Natural killer cell (primary cell): Measurements from ENCODE around the gene SVEP1. TPM values are rescaled to one million over a fixed set of nuclear protein-coding genes. Genes with fewer than 3 reads are reported as not detected.

ENCODE experiments used
- ATAC-seq, 3 donors: fragments of 150-1000 bp in 2 of 3; fragments of 200-7000 bp in 1 of 3; cut with Tn5 transposase; 1 replicate in 1 of 3; 2 replicates in 2 of 3; pipeline ENCODE4 v1.10.0; 2021; ENCODE audit warnings: mild to moderate bottlenecking in 2 of 3, moderate library complexity in 2 of 3
- DNase-seq, 2 donors: peaks; one replicate each; pipeline versions ENCODE4 v3.0.0 to v3.0.0-alpha.2; 2013 to 2021; ENCODE audit warnings: mixed read lengths in 1 of 2
- H3K27ac ChIP-seq: one replicate; pipeline ENCODE4 v1.5.1; 2013; ENCODE audit warnings: mild to moderate bottlenecking, low read length
- H3K27me3 ChIP-seq: one replicate; pipeline ENCODE4 v1.6.1; 2013; ENCODE audit warnings: low read length; ENCODE audit not compliant: control insufficient read depth, insufficient read depth
- H3K36me3 ChIP-seq: one replicate; pipeline ENCODE4 v1.6.1; 2013; ENCODE audit warnings: low read length; ENCODE audit not compliant: control insufficient read depth, insufficient read depth
- H3K4me1 ChIP-seq: one replicate; pipeline ENCODE4 v1.6.1; 2013; ENCODE audit warnings: low read length; ENCODE audit not compliant: control insufficient read depth, insufficient read depth
- H3K4me3 ChIP-seq: one replicate; pipeline ENCODE4 v1.5.1; 2013; ENCODE audit warnings: low read length
- H3K9me3 ChIP-seq: one replicate; pipeline ENCODE4 v1.6.1; 2013; ENCODE audit warnings: low read length; ENCODE audit not compliant: control insufficient read depth, insufficient read depth
- H3K27ac Mint-ChIP-seq, 2 donors: one replicate each; pipeline ENCODE4 v1.8.0; 2022; ENCODE audit warnings: mild to moderate bottlenecking in 2 of 2, mixed read lengths in 2 of 2, moderate library complexity in 1 of 2
- H3K27me3 Mint-ChIP-seq, 2 donors: one replicate each; pipeline ENCODE4 v1.8.0; 2022; ENCODE audit warnings: low read depth in 2 of 2, mixed read lengths in 2 of 2
- H3K36me3 Mint-ChIP-seq: one replicate; pipeline ENCODE4 v1.8.0; 2022; ENCODE audit warnings: mixed read lengths
- H3K4me1 Mint-ChIP-seq, 2 donors: one replicate each; pipeline ENCODE4 v1.8.0; 2022; ENCODE audit warnings: mixed read lengths in 2 of 2
- H3K4me3 Mint-ChIP-seq: one replicate; pipeline ENCODE4 v1.8.0; 2022; ENCODE audit warnings: mild to moderate bottlenecking, moderate library complexity, mixed read lengths
- H3K9me3 Mint-ChIP-seq, 2 donors: one replicate each; pipeline ENCODE4 v1.8.0; 2022; ENCODE audit warnings: mixed read lengths in 2 of 2
- WGBS: methylation state at CpG from one replicate; pipeline ENCODE4 v1.1.7; 2013; ENCODE audit warnings: missing lambda C conversion rate; ENCODE audit not compliant: insufficient coverage; 5-methylcytosine and 5-hydroxymethylcytosine counted together
- intact Hi-C: fragments of 100-400 bp; cut with micrococcal nuclease; formaldehyde crosslinking; loops from one replicate; pipeline ENCODE4 v1.14.2; 2022
- total RNA-seq, 4 donors: library from RNA; stranded (reverse); fragments of 120-200 nt in 1 of 4; gene quantifications; one replicate each; pipeline versions ENCODE4 v1.2.3 to v1.2.4, GENCODE V29; 2013 to 2022
- TF ChIP-seq, protein P1 (sequence below): fragments of 200-600 bp; IDR thresholded peaks from one replicate; pipeline ENCODE4 v1.8.0; 2022; ENCODE audit warnings: antibody characterized with exemption

The SVEP1 gene
- total RNA-seq, 3 donors from 2014 or later (not counting 1 experiment from before 2014, with no cell fraction given), result not detected

DNA sequence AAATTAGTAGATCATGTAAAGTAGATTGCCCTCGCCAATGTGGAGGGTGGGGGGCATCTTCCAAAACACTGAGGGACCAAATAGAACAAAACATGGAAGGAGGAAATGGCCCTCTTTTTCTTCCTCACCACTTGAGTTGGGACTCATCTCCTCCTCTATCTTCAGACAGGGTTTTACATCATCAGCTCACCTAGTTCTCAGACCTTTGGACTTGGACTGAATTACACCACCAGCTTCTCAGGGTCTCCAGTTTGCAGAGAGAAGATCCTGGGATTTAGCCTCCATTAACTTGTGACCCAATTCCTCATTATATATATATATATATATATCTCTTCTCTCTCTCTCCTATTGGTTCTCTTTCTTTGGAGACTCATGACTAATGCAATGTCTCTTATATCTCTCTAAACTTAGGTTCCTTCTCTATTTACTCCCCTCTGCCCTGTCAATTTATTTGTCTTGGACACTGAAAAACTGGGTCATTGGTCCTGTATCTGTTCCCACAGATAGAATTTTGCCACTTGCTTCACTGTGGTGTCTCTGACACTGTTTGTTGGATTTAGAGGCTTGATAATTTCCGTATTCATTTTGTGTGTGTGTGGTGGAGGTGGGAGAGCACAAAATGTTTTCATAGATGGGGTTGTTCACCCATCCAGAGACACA is 187.6 kb downstream of the SVEP1 start:
- TF ChIP-seq, protein P1, sequence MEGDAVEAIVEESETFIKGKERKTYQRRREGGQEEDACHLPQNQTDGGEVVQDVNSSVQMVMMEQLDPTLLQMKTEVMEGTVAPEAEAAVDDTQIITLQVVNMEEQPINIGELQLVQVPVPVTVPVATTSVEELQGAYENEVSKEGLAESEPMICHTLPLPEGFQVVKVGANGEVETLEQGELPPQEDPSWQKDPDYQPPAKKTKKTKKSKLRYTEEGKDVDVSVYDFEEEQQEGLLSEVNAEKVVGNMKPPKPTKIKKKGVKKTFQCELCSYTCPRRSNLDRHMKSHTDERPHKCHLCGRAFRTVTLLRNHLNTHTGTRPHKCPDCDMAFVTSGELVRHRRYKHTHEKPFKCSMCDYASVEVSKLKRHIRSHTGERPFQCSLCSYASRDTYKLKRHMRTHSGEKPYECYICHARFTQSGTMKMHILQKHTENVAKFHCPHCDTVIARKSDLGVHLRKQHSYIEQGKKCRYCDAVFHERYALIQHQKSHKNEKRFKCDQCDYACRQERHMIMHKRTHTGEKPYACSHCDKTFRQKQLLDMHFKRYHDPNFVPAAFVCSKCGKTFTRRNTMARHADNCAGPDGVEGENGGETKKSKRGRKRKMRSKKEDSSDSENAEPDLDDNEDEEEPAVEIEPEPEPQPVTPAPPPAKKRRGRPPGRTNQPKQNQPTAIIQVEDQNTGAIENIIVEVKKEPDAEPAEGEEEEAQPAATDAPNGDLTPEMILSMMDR, result no peak
- Mint-ChIP-seq H3K27ac (no peak overlapping the region), H3K36me3 (no peaks in the 10 kb centered on the region), H3K4me1 (no peaks in the 10 kb centered on the region), H3K9me3 (peaks cover 4 to 5% of the 10 kb centered on the region in 2 donors), H3K4me3 (no peak overlapping the region), H3K27me3 (no peaks in the 10 kb centered on the region)
- H3K9me3 ChIP-seq, result no peaks in the 10 kb centered on the region
- WGBS, result 59% methylated on average over 2 of the region's 2 CpGs
- peaks cover 2% of the 10 kb centered on the region for H3K27me3 ChIP-seq
- no peaks in the 10 kb centered on the region for H3K36me3 ChIP-seq
- ATAC-seq (no peak), DNase-seq (no peak)
- intact Hi-C loops, result no loop called here
- H3K27ac ChIP-seq, result no peak overlapping the region
- no peak overlapping the region for H3K4me3 ChIP-seq
- H3K4me1 ChIP-seq, result no peaks in the 10 kb centered on the region

DNA sequence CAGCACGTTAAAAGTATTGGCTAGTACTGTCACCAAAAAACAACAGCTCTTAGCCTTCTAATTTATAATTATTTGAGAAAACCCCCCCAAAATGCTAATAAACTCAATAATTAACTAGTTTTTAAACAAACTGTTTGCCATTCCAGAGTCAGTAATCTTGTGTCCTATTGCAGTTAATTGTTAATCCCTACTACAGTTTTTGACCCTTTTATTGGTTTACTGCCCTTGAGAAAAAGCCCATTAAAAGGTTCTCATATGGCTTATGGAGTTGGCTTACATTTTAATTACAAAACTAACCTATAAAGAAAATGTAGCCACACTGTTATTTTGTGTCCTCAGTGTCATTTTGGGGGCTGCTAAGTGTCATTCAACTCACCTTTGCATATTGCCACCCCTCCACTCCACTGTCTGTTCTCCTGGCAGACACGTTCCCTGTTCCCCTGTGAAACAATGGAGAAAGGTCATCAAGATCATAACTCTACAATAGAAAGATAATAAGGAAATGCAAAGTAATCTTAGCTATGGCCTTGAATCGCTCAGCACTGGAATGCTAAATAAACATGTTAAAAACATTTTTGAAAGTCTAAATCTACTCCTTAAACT is 190.3 kb downstream of the SVEP1 start:
- TF ChIP-seq, protein P1, result no peak
- no peak overlapping the region for H3K4me3 ChIP-seq
- Mint-ChIP-seq H3K27me3 (no peaks in the 10 kb centered on the region), H3K4me3 (no peak overlapping the region), H3K36me3 (no peaks in the 10 kb centered on the region), H3K9me3 (peaks cover 2 to 5% of the 10 kb centered on the region in 2 donors), H3K27ac (no peak overlapping the region), H3K4me1 (no peaks in the 10 kb centered on the region)
- DNase-seq (no peak), ATAC-seq (no peak)
- H3K27me3 ChIP-seq, result peaks cover 2% of the 10 kb centered on the region
- 90% methylated on average over 2 of the region's 3 CpGs for WGBS
- intact Hi-C loops, result no loop called here
- H3K4me1 ChIP-seq, result no peaks in the 10 kb centered on the region
- H3K9me3 ChIP-seq, result no peaks in the 10 kb centered on the region
- H3K27ac ChIP-seq, result no peak overlapping the region
- H3K36me3 ChIP-seq, result no peaks in the 10 kb centered on the region

DNA sequence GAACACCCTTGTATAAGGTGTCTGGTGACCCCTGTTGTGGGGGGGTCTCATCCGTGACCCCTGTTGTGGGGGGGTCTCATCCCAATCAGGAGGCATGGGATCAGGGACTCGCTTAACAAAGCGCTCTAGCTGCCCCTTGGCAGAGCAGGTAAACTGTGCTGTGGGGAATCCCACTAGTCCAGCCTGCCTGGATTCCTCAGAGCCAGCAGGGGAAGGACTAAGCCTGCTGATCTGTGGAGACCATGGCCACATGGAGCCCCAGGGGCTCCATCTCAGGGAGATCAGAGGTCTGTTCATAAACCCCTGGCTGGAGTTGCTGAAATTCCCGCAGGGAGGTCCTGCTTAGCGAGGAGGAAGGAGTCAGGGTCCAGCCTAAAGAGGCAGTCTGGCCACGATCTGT is 196.1 kb downstream of the SVEP1 start:
- Mint-ChIP-seq H3K36me3 (no peaks in the 10 kb centered on the region), H3K27ac (no peak overlapping the region), H3K4me1 (no peaks in the 10 kb centered on the region), H3K27me3 (no peaks in the 10 kb centered on the region), H3K9me3 (no peaks in the 10 kb centered on the region), H3K4me3 (no peak overlapping the region)
- Histone ChIP-seq H3K4me1 (no peaks in the 10 kb centered on the region), H3K27me3 (no peaks in the 10 kb centered on the region), H3K27ac (no peak overlapping the region), H3K9me3 (no peaks in the 10 kb centered on the region), H3K36me3 (no peaks in the 10 kb centered on the region), H3K4me3 (no peak overlapping the region)
- intact Hi-C loops, result no loop called here
- ATAC-seq (no peak), DNase-seq (no peak)
- TF ChIP-seq, protein P1, result no peak
- 90% methylated on average over 6 of the region's 6 CpGs for WGBS
